IMR-90 (cell line): Measurements from ENCODE around the gene DYNLRB1. TPM values are rescaled to one million over a fixed set of nuclear protein-coding genes. Genes with fewer than 3 reads are reported as not detected.

ENCODE experiments used
- ATAC-seq: fragments of 200-7000 bp; cut with Tn5 transposase; 2 replicates; pipeline ENCODE4 v1.9.1; 2020; ENCODE audit warnings: low read depth, mild to moderate bottlenecking, moderate library complexity
- BruUV-seq: library from RNA; stranded (reverse); fragments of 400-500 nt; replicated peaks from 2 replicates; lab custom pipeline; 2021; lab: Mats Ljungman, UMichigan
- CTCF ChIA-PET: fragments of 300-600 bp; formaldehyde crosslinking; extraction: SDS; loops from one replicate; lab custom pipeline; 2021; ENCODE audit warnings: antibody characterized with exemption; lab: Yijun Ruan, JAX
- POLR2A ChIA-PET: fragments of 300-600 bp; sonication (Branson Sonifier 250); formaldehyde crosslinking; loops from one replicate; lab custom pipeline; 2022; ENCODE audit warnings: antibody characterized with exemption; ENCODE audit not compliant: unreplicated experiment; lab: Charles Lee
- DNase-seq: peaks from one replicate; pipeline ENCODE4 v3.0.0; 2013
- H2AFZ ChIP-seq: replicated peaks from 2 replicates; pipeline ENCODE3; 2013; ENCODE audit warnings: low read length, mild to moderate bottlenecking; ENCODE audit not compliant: poor library complexity
- H2AK5ac ChIP-seq: 2 replicates; pipeline ENCODE4 v1.6.1; 2013; ENCODE audit warnings: low read depth, low read length, inconsistent platforms
- H2AK9ac ChIP-seq: replicated peaks from 2 replicates; pipeline ENCODE3; 2013; ENCODE audit warnings: mild to moderate bottlenecking, low read depth, low read length, moderate library complexity; ENCODE audit not compliant: poor library complexity
- H2BK120ac ChIP-seq: 2 replicates; pipeline ENCODE4 v1.6.1; 2013; ENCODE audit warnings: low read depth, low read length, inconsistent platforms
- H2BK15ac ChIP-seq: 3 replicates; pipeline ENCODE4 v1.6.1; 2013; ENCODE audit warnings: low read depth, low read length, inconsistent platforms
- H2BK20ac ChIP-seq: 2 replicates; pipeline ENCODE4 v1.6.1; 2013; ENCODE audit warnings: low read depth, mild to moderate bottlenecking, inconsistent platforms, low read length, moderate library complexity
- H2BK5ac ChIP-seq: 2 replicates; pipeline ENCODE4 v1.6.1; 2013; ENCODE audit warnings: mild to moderate bottlenecking, low read depth, low read length, inconsistent platforms; ENCODE audit not compliant: poor library complexity, severe bottlenecking
- H3K14ac ChIP-seq: replicated peaks from 2 replicates; pipeline ENCODE4 v1.6.1; 2013; ENCODE audit warnings: low read depth, low read length, inconsistent platforms
- H3K18ac ChIP-seq: 2 replicates; pipeline ENCODE4 v1.6.1; 2013; ENCODE audit warnings: low read depth, low read length, control low read depth
- H3K23ac ChIP-seq: 2 replicates; pipeline ENCODE4 v1.6.1; 2013; ENCODE audit warnings: low read depth, low read length, inconsistent platforms
- H3K27ac ChIP-seq: 2 replicates; pipeline ENCODE4 v1.5.1; 2013; ENCODE audit warnings: mild to moderate bottlenecking, control low read depth, low read length; ENCODE audit not compliant: insufficient read depth
- H3K27me3 ChIP-seq: 2 replicates; pipeline ENCODE4 v1.6.1; 2013; ENCODE audit warnings: low read length; ENCODE audit not compliant: control insufficient read depth, insufficient read depth
- H3K36me3 ChIP-seq: 2 replicates; pipeline ENCODE4 v1.6.1; 2013; ENCODE audit warnings: low read length, mixed read lengths; ENCODE audit not compliant: control insufficient read depth, insufficient read depth
- H3K4ac ChIP-seq: 2 replicates; pipeline ENCODE4 v1.6.1; 2013; ENCODE audit warnings: low read depth, low read length, inconsistent platforms
- H3K4me1 ChIP-seq: 2 replicates; pipeline ENCODE4 v1.6.1; 2013; ENCODE audit warnings: low read length, mixed read lengths; ENCODE audit not compliant: control insufficient read depth, insufficient read depth
- H3K4me2 ChIP-seq: 2 replicates; pipeline ENCODE4 v1.6.1; 2013; ENCODE audit warnings: low read depth, mild to moderate bottlenecking, control low read depth, low read length, moderate library complexity
- H3K4me3 ChIP-seq: 2 replicates; pipeline ENCODE4 v1.5.1; 2013; ENCODE audit warnings: low read depth, mild to moderate bottlenecking, control low read depth, low read length, moderate library complexity; ENCODE audit not compliant: insufficient read depth
- H3K56ac ChIP-seq: 2 replicates; pipeline ENCODE4 v1.6.1; 2013; ENCODE audit warnings: low read length, inconsistent platforms; ENCODE audit not compliant: insufficient read depth; ENCODE audit errors: extremely low read depth
- H3K79me1 ChIP-seq, 2 experiments: 2 replicates each; pipeline ENCODE4 v1.6.1; 2013; ENCODE audit warnings: low read length in 2 of 2, inconsistent platforms in 1 of 2, low read depth in 1 of 2
- H3K9ac ChIP-seq: 2 replicates; pipeline ENCODE4 v1.6.1; 2013; ENCODE audit warnings: low read depth, low read length, control low read depth
- H3K9me1 ChIP-seq: 2 replicates; pipeline ENCODE4 v1.6.1; 2013; ENCODE audit warnings: low read length, inconsistent platforms; ENCODE audit not compliant: insufficient read depth
- H3K9me3 ChIP-seq: 2 replicates; pipeline ENCODE4 v1.6.1; 2013; ENCODE audit warnings: low read length; ENCODE audit not compliant: control insufficient read depth, insufficient read depth
- H4K20me1 ChIP-seq: 2 replicates; pipeline ENCODE4 v1.6.1; 2013; ENCODE audit warnings: low read length, inconsistent platforms; ENCODE audit not compliant: insufficient read depth
- H4K5ac ChIP-seq: 2 replicates; pipeline ENCODE4 v1.6.1; 2013; ENCODE audit warnings: mild to moderate bottlenecking, low read depth, low read length, control low read depth
- H4K8ac ChIP-seq, 2 experiments: 2 replicates each; pipeline ENCODE4 v1.6.1; 2013; ENCODE audit warnings: low read depth in 2 of 2, low read length in 2 of 2, control low read depth in 1 of 2, inconsistent platforms in 1 of 2
- H4K91ac ChIP-seq: 2 replicates; pipeline ENCODE4 v1.6.1; 2013; ENCODE audit warnings: low read depth, low read length, inconsistent platforms; ENCODE audit not compliant: insufficient read depth
- CTCF ChIP-seq: conservative IDR thresholded peaks from 2 replicates; pipeline ENCODE4 v1.5.1; 2012; ENCODE audit warnings: mild to moderate bottlenecking, low read depth, low read length, improper control_type of control experiment
- MAZ ChIP-seq: IDR thresholded peaks from 2 replicates; pipeline ENCODE4 v1.6.1; 2012; ENCODE audit warnings: low read depth, mild to moderate bottlenecking, low read length, improper control_type of control experiment, moderate library complexity, borderline replicate concordance
- NFE2L2 ChIP-seq: fragments of 150-350 bp; IDR thresholded peaks from 2 replicates; pipeline ENCODE4 v1.6.1; 2016; ENCODE audit warnings: low read depth, mild to moderate bottlenecking, low read length
- RAD21 ChIP-seq: IDR thresholded peaks from 2 replicates; pipeline ENCODE4 v1.6.1; 2012; ENCODE audit warnings: low read length, improper control_type of control experiment
- RFX5 ChIP-seq: IDR thresholded peaks from 2 replicates; pipeline ENCODE4 v1.8.0; 2012; ENCODE audit warnings: low read depth, mild to moderate bottlenecking, low read length, moderate library complexity
- WGBS, 2 experiments: methylation state at CpG; one replicate each; pipeline versions ENCODE4 v1.1.5 to v1.1.7; 2013; ENCODE audit warnings: missing lambda C conversion rate in 2 of 2; ENCODE audit not compliant: insufficient read length in 1 of 2; ENCODE audit errors: extremely low coverage in 2 of 2; 5-methylcytosine and 5-hydroxymethylcytosine counted together
- dilution Hi-C: fragments of 300-500 bp; cut with HindIII; formaldehyde crosslinking; loops from one replicate; pipeline ENCODE4 v1.14.3; 2018; ENCODE audit warnings: low sequenced_read_pairs; ENCODE audit not compliant: unreplicated experiment
- in situ Hi-C: fragments of 300-500 bp; cut with MboI; formaldehyde crosslinking; loops from 3 replicates; pipeline ENCODE4 v1.14.3; 2019; ENCODE audit warnings: low sequenced_read_pairs, inconsistent platforms, mixed read lengths
- intact Hi-C: fragments of 100-400 bp; cut with micrococcal nuclease; formaldehyde crosslinking; loops from 2 replicates; pipeline ENCODE4 v1.10.0; 2022
- polyA plus RNA-seq, 3 experiments: library from polyadenylated mRNA; depleted of rRNA; stranded (reverse); fragments of >200 nt; gene quantifications; 2 replicates each; pipeline ENCODE4 v1.2.3, GENCODE V29; 2012; ENCODE audit warnings: low replicate concordance in 1 of 3
- total RNA-seq: library from RNA; depleted of rRNA; stranded (reverse); fragments of >200 nt; gene quantifications from 2 replicates; pipeline ENCODE4 v1.2.3, GENCODE V29; 2012
- TF ChIP-seq, protein P1 (sequence below): fragments of 150-350 bp; IDR thresholded peaks from 2 replicates; pipeline ENCODE4 v1.6.1; 2016; ENCODE audit warnings: low read depth, mild to moderate bottlenecking, low read length, moderate library complexity, borderline replicate concordance

DYNLRB1 gene
- total and polyA plus RNA-seq, 2 of the 4 experiments (the other 2 are of a cell fraction) = 82.4 to 380 TPM

GRCh38 chr20:34577061-34577460 is 60.8 kb downstream of the DYNLRB1 start:
- Histone ChIP-seq H4K8ac (no peak overlapping the region), H2BK120ac (no peak overlapping the region), H2BK15ac (no peak overlapping the region), H3K27ac (no peak overlapping the region), H3K9me3 (no peaks in the 10 kb centered on the region), H3K36me3 (0 out of 2 replicates have a peak, but pooled peaks cover 1% of the 10 kb centered on the region), H4K20me1 (no peaks in the 10 kb centered on the region), H3K56ac (no peak overlapping the region), H3K18ac (no peak overlapping the region), H4K91ac (no peak overlapping the region), H3K4me1 (peaks cover 14% of the 10 kb centered on the region), H3K14ac (no peak overlapping the region), H3K4me2 (no peak overlapping the region), H2AK9ac (no peak overlapping the region), H3K9me1 (peaks cover 12% of the 10 kb centered on the region), H3K79me1 (no peaks in the 10 kb centered on the region; a peak in 1 of 4 replicates), H2BK5ac (no peak overlapping the region), H3K4ac (no peak overlapping the region), H2AFZ (no peak overlapping the region), H3K4me3 (no peak overlapping the region), H2AK5ac (no peak overlapping the region), H3K27me3 (no peaks in the 10 kb centered on the region), H3K23ac (no peak overlapping the region), H2BK20ac (no peak overlapping the region), H3K9ac (no peak overlapping the region), H4K5ac (no peak overlapping the region)
- ChIA-PET POLR2A (no interaction called here), CTCF (no interaction called here)
- WGBS, 2 experiments = no CpG with 5 or more reads among the region's 4 CpGs
- dilution Hi-C loops = no loop called here
- DNase-seq (no peak), ATAC-seq (no peak)
- no TSS peak for BruUV-seq
- in situ Hi-C loops = no loop called here
- TF ChIP-seq RFX5 (no peak), CTCF (no peak), NFE2L2 (no peak), RAD21 (no peak), MAZ (no peak)
- TF ChIP-seq, protein P1, sequence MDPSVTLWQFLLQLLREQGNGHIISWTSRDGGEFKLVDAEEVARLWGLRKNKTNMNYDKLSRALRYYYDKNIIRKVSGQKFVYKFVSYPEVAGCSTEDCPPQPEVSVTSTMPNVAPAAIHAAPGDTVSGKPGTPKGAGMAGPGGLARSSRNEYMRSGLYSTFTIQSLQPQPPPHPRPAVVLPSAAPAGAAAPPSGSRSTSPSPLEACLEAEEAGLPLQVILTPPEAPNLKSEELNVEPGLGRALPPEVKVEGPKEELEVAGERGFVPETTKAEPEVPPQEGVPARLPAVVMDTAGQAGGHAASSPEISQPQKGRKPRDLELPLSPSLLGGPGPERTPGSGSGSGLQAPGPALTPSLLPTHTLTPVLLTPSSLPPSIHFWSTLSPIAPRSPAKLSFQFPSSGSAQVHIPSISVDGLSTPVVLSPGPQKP = no peak
- intact Hi-C loops = loop anchor here (10.0 kb wide), 1 partner anchor 388 kb away; no protein-coding TSS in a partner anchor
